HG02798 (cell line): Measurements from ENCODE around the gene PLEKHA7.
A peak's percentile ranks its signal among the peaks of the same experiment; 100 is the strongest.

ENCODE experiments used
- ATAC-seq: cut with Tn5 transposase; IDR thresholded peaks from one replicate; pipeline ENCODE4 v1.9.1; 2021; ENCODE audit warnings: mild to moderate bottlenecking; ENCODE audit not compliant: unreplicated experiment, poor library complexity

Gene PLEKHA7

DNA sequence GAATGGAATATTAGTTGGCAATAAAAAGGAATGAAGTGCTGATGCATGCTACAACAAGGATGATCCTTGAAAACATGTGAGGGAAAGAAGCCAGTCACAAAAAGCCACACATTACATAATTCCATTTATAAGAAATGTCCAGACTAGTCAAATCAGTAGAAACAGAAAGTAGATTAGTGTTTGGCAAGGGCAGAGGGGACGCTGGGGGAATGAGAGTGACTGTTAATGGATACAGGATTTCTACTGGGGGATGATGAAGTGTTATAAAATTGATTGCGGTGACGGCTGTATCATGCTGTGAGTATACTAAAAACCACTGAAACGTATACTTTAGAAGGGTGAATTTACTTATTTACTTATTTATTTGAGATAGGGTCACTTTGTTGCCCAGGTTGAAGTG lies 217.9 kb downstream of the PLEKHA7 start:
- ATAC-seq: no peak

DNA sequence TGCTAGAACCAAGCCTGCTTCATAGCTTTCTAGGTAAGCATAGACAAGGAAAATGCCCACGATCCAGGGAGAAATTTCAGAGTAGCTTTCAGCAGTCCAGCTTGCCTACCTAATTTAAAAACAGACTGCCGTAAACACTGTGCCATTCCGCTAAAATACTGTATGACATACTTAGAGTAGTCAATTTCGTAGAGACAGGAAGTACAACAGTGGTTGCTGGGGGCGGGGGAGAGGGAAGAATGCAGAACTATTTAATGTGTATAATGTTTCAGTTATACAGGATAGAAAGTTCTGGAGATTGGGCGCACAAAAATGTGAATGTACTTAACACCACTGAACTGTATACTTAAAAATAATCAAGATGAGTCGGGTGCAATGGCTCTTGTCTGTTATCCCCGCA lies 219.1 kb downstream of the PLEKHA7 start:
- no peak for ATAC-seq

DNA sequence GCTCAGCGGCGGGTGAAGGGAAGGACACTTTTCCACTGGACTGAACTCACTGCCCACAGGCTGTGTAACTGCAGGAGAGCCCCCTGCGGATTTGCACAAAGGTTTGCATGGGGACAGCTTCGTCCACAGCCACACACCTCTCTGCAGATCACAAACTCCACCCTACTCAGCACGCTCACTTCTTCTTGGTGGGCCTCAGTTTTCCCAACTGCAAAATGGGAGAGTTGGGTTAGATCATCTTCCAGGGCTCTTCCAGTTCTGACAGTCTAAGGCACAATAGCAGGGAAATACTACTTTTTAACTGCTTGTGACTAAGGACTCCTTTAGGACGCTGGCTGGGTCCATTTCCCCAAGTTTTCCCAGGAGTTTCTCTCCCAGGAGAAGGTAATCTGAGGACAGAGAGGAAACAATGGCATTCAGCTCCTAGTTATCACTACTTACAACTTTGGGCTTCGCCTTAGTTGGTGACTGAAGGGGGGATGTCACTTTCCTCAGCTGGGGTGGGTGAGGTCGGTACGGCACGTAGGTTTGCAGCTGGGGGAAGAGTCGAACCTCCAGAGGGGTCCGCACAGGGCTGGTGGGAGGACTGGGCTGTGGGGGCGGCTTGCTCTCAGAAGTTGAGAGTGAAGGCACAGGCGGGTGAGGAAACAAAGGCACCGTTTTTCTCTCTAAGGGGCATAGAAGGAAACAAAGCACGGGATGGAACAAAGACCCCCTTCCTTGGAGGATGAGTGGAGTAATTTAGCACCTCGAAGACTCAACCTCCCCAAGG lies 220.0 kb downstream of the PLEKHA7 start:
- ATAC-seq: no peak

DNA sequence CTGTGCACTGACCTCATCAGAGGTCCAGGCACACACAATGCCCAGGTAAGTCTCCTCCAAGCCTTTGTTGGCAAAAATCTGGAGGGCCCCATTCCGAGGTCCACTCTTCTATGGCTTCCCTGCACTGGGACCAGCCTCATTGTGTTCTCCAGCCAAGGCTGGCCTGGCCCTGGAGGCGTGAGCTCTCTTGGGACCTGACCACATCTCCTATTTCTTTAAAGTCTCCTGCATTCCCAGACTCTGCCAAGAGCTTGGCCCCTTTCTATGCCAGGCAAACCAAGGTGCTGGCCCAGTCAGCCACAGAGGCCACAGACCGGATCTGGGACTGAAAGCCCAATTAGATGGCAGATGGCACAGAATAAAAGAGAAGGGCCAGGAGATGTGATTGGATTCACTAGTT lies 220.7 kb downstream of the PLEKHA7 start:
- no peak for ATAC-seq

DNA sequence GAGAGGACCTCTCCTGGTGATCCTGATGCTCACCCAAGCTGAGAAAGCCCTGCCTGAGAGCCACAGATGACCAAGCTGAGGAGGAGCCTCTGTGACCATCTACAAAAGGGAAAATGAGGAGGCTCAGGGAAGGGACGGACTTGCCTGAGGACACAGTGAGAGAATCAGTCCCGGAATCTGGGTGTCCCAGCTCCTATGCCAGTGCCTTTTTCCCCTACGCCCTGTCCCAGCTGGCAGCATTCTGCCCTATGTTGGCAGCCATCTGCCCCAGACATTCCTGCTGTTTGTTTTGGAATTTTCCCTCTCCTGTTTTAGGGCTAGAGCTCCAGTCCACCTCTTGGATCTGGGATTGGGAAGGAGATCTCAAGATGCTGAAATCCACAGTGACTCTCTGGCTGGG lies 221.2 kb downstream of the PLEKHA7 start:
- ATAC-seq: no peak

DNA sequence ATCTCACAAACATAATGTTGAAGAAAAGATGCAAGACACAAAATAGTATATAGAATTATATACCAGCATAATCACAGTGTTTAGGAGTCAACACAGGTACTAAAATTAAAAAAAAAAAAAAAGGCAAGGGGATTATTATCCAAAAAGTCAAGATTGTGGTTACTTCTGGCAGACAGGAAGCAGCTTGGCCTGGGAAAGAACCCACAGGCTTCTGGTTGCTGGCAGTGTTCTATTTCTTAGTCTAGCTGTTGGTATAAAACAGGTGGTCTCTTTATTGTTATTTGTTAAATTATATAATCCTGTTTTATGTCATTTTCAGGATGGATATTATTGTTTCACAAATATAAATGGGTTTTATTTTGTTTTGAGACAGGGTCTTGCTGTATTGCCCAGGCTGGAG lies 221.8 kb downstream of the PLEKHA7 start:
- no peak for ATAC-seq

DNA sequence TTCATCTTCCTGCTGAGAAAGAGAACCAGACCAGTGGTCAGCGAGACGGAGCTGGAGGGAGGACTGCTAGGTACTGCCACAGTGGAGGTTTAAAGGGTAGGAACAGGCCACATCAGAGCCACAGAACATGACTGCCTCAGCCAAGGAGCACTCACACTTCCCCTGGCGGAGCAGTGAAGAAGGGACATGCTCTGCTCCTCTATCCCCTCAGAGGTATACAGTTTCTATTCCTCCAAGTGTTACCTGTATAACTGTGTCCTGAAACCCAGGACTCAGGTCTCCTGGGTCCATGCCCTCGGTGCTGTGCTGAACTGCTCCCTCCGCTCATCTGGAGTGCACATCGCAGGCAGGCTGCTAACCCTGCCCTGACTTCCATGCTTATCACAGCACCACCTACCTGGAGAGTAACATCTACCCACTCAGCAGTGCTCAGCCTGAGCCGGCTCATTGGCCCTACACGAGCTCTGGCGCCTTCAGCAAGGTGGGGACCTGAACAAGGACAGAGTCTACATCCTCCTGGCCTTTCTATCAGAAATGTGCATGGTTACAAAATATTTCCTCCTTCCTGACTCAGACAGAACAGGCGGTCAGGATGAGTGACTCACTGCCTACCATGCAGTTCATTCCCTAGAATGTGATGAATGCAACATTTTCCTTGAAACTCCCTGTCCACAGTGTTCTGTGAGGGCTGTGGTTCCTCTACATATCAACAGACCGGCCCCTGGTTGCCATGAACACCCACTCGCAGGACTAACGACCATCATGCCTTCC lies 222.8 kb downstream of the PLEKHA7 start:
- no peak for ATAC-seq

DNA sequence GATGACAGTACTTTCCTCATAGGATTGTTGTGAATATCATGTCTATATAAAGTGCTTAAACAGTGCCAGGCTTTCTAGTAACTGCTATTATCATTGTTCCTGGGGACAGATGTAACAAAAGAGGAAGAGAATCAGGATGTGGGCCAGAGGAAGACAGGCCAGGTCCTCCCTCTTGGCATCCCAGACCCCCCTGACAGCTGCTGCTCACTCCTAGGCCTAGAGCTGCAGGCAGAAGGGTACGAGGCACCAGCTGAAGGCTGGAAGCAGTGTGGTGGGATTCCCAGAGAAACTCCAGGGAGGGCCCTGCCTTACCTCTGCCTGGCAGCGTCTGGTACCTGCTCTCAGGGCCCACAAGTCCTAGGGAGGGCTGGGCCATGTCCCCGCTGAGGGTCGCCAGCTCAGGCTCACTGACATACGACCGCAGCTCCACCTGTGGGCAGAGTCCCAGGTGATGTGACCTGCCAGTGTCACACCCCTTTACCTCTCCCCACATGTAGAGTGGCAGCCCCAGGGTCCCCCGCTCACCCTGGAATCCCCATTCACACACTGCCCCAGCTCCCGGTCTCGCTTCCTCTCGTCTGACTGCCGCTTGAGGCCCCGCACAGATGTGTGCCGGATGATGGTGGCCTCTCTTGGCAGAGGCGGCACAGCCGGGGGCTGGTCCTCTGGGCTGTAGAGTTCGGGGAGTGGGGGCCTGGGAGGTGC lies 223.6 kb downstream of the PLEKHA7 start:
- no peak for ATAC-seq

DNA sequence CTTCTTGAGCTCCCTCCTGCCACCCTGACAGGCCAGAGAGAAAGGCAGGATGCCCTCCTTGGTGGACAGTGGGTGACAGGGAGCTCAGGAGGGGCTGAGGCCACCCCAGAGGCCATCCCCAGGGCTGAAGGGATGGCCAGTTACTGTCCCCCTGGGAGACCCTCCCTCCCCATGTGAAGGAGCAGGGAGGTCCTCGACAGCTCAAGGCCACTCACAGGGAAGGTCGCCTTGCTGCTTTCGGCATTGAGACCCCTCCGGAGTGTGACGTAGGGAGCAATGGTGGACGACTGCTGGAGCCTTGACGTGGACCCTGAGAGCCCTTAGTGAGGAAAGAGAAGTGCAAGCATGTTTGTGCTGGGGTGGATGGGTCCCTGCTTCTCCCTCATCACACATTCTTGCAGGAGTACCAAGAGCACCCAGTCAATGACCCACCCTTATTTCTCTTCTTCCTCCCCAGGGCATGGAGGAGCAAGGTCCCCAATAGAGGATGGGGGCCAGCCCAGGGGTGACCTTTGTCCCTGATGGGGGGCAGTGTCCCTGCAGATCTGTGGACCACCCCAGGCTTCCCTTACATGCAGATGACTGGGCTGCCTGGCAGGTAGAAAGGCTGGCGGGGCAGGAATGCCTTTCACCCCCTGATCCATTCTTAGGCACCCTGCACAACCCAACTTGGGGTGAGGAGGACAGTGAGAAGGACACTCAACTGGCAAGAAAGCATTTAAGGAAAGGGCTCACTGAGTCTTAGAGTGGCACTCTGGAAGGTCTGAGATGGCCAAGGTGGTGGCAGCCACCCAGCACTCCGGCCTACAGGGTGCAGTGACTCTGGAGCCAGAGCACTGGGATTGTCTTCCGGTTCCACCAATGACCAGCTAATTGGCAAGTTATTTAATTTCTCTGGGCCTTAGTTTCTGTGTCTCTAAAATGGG lies 224.4 kb downstream of the PLEKHA7 start:
- no peak for ATAC-seq

DNA sequence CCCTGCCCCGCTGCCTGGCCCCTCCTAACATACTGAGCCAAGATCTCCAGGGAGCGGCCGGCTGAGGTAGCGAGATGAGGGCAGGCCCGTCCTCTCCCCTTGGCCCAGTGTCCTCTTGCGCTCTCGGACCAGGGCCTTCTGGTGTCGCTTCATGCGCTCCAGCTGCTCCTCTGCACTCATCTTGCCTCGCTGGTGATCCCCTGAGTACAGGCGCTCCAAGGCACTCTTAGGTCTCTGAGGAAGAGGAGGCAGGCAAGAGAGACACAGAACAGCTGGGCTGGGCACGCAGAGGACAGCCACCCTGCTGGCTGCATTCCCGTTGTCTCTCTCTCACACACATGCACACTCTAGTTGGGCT lies 225.2 kb downstream of the PLEKHA7 start:
- no peak for ATAC-seq

DNA sequence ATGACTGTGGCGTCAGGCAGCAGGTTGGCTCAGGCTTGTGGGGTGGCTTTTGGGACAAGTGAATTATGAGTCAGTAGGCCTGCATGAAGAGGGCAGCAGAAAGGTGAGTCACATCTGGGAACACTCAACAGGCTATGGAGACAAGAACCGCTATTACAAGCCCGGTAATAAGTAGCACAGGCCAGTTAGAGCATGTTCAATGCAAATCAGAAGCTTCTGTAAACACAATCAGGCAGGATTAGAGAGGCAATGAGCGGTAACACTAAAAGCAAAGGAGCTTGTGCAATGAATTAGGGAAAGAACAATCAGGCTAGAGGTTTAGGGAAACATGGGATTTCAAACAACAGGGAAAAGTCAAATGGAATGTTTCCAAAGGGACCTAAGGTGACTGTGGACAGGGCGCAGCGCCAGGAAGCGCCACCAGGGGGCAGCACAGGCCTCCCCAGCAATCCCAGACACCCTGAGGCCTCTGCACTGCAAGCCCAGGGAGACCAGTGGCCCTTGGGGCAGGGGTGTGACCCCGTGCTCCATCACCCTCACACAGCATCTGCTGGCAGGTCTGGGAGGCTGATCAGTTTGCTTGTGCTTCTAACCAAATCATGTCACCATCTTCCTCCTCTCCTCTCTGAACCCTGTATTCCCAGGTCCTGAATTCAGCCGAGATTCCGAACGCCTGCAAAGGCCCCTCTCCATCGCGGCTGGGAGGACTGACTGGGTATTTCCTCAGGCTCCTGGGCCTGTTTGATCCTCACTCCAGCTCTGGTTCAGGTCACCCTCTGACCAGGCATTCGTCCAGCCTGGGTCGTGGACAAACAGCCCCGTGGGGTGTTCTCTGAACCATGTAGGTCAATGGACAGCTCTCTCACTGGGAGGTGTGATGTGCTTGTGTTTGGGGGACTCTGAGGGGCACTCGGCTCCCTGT lies 225.8 kb downstream of the PLEKHA7 start:
- ATAC-seq: peak; percentile 68

DNA sequence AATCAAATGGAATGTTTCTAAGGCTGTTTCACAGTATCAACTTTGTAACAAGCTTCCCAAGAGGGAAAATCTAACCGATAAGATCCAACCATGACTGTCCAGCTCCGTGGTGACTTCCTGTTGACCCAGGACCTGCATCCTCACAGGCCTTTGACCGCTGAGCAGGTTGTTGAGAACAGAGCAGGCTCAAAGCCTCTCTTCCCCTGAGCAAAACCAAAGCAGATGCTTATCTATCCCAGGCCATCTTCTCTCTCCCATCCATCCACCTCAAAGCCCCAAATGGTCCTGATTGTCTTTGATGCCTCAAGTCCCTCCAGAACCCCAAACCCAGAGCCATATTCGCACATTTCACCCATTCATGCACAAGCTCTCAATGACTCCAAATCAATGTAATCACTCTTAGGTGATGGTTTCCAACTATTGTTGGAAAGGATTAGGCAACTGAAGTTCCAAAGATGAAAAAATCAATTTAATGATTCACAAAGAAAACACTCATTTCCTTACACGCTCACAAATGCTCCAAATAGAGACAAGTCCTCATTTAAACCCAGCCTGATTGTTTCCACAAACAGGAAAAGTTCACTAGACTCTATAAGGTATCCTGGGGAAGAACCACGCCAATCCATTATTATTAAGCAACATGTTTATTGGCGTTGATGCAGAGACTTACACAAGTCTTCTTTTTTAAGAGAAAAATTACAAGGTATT lies 227.0 kb downstream of the PLEKHA7 start:
- ATAC-seq: no peak

DNA sequence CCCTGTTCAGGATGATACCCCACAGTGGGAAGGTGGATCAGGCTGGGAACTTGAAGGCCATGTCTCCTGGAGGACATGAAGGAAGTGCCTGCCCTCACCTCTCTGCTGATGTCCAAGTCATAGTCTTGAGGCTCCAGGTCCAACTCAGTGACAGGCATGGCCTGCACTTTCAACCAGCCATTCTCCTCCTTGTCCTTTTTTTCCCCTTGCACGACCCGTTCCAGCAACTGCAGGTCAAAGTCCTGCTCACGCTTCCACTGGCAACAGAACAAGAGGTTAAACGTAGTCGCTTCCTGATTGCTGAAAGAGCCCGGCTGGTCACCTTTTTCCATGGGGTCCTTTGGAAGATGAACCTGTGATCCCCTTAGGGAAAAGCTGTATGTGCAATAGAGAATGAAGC lies 228.1 kb downstream of the PLEKHA7 start:
- no peak for ATAC-seq

DNA sequence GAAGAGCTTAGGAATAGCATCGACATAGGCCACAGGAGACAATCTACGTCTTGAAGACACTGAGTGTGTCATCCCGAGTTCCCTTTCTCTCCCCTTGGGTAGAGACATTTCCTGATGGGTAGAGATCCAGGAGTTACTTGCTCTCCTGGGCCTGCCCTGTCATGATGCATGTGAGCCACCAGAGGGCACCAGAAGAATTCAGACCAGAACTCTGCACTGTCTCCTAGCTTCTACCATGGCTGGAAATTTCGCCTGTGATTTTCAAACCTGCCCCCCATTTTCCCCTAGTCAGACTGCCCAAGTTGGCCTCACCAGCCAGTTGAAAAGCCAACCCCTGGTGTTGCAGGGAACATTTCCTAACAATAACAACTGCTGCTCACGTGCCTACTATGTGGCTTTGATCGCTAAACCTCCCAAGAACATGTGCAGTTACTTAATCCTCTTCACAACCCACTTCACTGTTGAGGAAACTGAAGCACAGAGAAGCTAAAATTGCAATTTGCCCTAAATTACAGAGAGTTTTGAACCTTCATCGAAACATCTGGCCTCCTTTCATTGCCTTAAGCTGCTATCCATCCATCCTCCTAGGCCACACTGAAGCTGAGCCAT lies 228.6 kb downstream of the PLEKHA7 start:
- ATAC-seq: peak; percentile 83

DNA sequence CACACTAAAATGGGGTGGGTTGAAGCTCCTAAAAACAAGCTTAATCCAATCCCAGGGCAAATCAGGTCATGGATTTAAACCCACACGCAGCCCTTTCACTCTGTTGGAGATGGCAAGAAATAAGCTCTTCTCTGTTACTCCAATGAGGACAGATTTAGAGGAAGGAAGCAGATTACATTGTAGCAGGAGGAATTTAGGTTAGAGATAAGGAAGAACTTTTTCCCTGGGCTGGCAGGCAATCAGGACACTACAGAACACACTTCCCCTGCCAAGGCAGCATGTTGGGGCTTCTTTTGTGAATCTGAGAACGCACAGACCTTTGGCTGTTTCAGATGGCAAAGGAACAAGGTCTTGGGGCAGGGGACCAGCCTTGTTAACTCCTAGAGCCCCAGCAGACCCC lies 229.5 kb downstream of the PLEKHA7 start:
- no peak for ATAC-seq

DNA sequence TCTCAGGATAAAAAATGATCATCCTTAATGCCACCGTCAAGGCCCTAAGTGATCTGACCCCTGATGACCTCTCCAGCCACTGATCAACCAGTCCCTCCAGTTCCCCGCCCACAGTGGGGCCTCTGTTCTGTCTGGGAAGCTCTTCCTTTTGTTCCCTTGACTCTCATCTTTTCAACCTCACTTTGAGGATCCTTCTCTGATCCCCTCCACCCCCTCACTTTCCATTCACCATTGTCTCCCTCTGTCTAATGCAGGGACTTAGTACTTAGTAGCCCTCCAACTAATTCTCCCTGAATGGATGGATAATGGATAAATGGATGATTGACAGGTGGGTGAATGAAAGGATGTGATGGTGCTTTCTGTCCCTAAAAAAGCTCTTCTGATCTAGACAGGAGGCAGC lies 230.1 kb downstream of the PLEKHA7 start:
- no peak for ATAC-seq

DNA sequence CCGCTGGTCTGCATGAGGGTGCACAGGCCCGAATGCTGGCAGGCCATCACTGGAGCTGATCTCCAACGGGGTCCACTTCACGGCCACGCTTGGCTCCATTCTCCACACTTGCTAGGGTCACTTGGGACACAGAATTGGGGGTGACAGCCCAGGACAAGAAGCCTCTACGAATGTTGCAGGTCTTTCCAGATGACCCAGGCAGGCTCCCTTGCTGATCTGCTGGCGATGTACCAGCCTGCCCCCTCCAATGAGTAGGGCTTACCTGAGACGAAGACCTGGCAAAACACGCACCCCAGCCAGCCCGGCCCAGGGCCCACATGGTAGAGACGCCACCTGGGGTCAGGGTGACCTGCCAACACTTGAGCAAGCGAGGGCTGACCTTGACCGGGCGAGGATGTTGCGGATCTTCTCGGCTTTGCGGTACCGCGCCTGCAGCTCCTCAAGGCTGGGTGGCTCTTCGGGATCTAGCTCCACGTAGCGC lies 230.9 kb downstream of the PLEKHA7 start:
- no peak for ATAC-seq
